WERI-Rb-1 (cell line): ENCODE measurements around the gene ZNF14.
"Not testable (repeated sequence)": the region's sequence is repeated elsewhere in the genome, so short reads cannot be mapped to it uniquely, and the experiment has no call there.

ENCODE experiments used
- DNase-seq: peaks from one replicate; pipeline ENCODE4 v3.0.0-alpha.2; 2020
- H3K27ac ChIP-seq: fragments of 250-450 bp; sonication (Bioruptor Pico); 2 replicates; pipeline ENCODE4 v1.5.1; 2020; ENCODE audit warnings: mild to moderate bottlenecking, moderate library complexity
- H3K27me3 ChIP-seq: fragments of 250-450 bp; sonication (Bioruptor Pico); 2 replicates; pipeline ENCODE4 v1.5.1; 2021; ENCODE audit warnings: mild to moderate bottlenecking, low read depth, moderate library complexity; ENCODE audit not compliant: insufficient read depth, severe bottlenecking
- H3K36me3 ChIP-seq: fragments of 250-450 bp; sonication (Bioruptor Pico); 2 replicates; pipeline ENCODE4 v1.5.1; 2020; ENCODE audit warnings: mild to moderate bottlenecking, moderate library complexity
- H3K4me3 ChIP-seq: 2 replicates; pipeline ENCODE4 v1.5.1; 2011; ENCODE audit warnings: low read depth, mild to moderate bottlenecking, control low read depth, low read length
- H3K9me3 ChIP-seq: fragments of 250-450 bp; sonication (Bioruptor Pico); 2 replicates; pipeline ENCODE4 v1.5.1; 2021; ENCODE audit warnings: mild to moderate bottlenecking, moderate library complexity; ENCODE audit not compliant: severe bottlenecking
- CTCF ChIP-seq: IDR thresholded peaks from 2 replicates; pipeline ENCODE4 v1.5.1; 2011; ENCODE audit warnings: low read depth, mild to moderate bottlenecking, control low read depth, inconsistent platforms, low read length

ZNF14 gene

DNA sequence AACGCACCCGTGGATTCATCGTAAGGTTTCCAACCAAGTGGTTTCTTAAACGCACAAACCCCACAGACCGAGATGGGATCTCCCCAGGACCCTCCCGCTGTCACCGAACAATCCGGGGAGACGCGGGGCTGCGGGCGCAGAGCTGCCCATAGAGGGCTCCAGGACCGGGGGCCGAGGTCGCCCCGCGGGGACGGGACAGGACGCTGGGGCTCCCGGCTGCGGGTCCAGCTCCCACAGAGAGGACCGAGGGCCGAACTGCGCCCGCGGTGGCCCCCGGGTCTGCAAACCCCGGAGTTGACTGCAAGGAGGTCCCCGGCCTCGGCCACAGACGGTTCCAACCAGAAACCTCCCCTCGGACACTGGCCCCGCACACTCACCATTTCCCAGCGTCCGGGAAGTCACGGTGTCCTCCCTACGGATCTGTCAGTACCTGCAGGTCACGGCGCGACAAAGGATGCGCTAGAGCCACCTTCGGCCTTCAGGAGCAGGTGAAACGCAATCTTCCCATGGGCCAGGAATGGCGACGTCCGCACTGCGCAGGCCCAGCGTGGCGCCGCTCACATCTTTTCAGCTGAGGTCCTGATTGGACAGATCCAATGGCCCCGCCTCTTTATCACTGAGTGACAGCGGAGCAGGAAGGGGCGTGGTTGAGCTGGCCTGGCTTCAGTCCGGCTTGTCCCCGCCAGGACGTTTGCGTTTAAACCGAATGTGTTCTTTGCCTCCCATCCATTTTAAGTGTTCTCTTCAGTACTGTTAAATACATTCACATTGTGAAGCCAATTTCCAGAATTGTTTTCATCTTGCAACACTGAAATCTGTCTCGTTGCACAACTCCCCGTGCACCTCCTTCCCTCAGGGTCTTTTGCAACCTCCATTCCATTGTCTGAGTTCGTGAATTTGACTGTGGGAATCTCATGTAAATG lies at the start of gene ZNF14:
TSS of gene ZNF14 (minus strand) at position 534 of the 923 bp plus-strand sequence. CDS start at position 380, 154 bp downstream.
- H3K36me3 ChIP-seq, result peaks cover 37% of the 10 kb centered on the region
- no peak for TF ChIP-seq CTCF
- no peaks in the 10 kb centered on the region for H3K27me3 ChIP-seq
- peak within 1 kb of the TSS; percentile 76 for H3K27ac ChIP-seq
- peak; percentile 95 for DNase-seq
- peak within 1 kb of the TSS; percentile 76 for H3K4me3 ChIP-seq
- peaks cover 13% of the 10 kb centered on the region for H3K9me3 ChIP-seq

GRCh38 chr19:19781791-19782190 lies 48.9 kb upstream of the ZNF14 start:
- H3K9me3 ChIP-seq, H3K36me3 ChIP-seq, DNase-seq, H3K4me3 ChIP-seq, H3K27ac ChIP-seq, H3K27me3 ChIP-seq: not testable (repeated sequence)

DNA sequence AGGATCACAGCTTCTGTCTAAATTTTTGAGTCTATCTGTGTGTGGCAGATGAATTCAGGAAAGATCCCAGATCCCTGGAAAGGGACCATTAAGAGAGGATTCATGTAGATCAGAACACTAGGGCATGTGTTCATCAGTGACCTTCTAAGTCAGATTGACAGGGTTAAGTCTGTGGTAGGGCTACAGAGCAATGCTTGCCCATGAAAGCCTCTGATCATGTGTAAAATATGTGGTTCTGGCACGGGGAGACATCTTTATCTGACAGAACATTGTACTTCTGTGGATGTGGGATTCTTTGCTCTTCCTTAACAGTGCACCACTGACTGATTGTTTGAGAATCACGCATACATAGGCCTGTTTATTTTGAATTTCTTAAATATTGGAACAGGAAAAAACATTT lies 45.8 kb upstream of the ZNF14 start:
- no peak for DNase-seq
- no peak for TF ChIP-seq CTCF
- peaks cover 4% of the 10 kb centered on the region; the same call in 1 of the 2 replicates for H3K36me3 ChIP-seq
- H3K9me3 ChIP-seq, result no peaks in the 10 kb centered on the region
- H3K4me3 ChIP-seq, result no peak overlapping the region
- H3K27ac ChIP-seq, result no peak overlapping the region
- no peaks in the 10 kb centered on the region for H3K27me3 ChIP-seq

DNA sequence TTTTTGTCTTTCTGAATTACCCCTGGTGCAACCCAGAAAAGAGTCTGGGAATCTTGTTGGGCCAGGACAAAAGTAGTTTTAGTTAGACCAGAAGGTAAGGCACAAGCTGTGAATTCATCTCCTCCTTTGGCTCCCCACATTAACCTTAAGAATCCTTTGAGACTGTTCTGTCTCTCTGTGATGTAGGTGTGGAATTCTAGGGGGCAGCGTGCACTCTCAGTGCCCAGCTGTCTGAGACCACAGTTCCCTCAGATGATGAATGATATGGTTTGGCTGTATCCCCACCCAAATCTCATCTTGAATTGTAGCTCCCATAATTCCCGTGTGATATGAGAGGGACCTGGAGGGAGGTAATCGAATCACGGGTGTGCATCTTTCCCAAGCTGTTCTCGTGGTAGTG lies 44.8 kb upstream of the ZNF14 start:
- H3K4me3 ChIP-seq, result no peak overlapping the region

GRCh38 chr19:19776206-19777008 lies 43.5 kb upstream of the ZNF14 start:
- H3K9me3 ChIP-seq, result no peaks in the 10 kb centered on the region
- no peaks in the 10 kb centered on the region for H3K27me3 ChIP-seq
- peak; percentile 99 for DNase-seq
- H3K27ac ChIP-seq, result peak overlapping the region; percentile 80
- H3K36me3 ChIP-seq, result peaks cover 4% of the 10 kb centered on the region; the same call in 1 of the 2 replicates
- H3K4me3 ChIP-seq, result peak overlapping the region; percentile 88
- no peak for TF ChIP-seq CTCF

More for the DNA sequence above, 44.8 kb upstream of the ZNF14 start:
- H3K36me3 ChIP-seq, result peaks cover 4% of the 10 kb centered on the region; the same call in 1 of the 2 replicates
- H3K9me3 ChIP-seq, result no peaks in the 10 kb centered on the region
- no peak for DNase-seq
- H3K27me3 ChIP-seq, result no peaks in the 10 kb centered on the region
- TF ChIP-seq CTCF, result no peak
- H3K27ac ChIP-seq, result no peak overlapping the region

DNA sequence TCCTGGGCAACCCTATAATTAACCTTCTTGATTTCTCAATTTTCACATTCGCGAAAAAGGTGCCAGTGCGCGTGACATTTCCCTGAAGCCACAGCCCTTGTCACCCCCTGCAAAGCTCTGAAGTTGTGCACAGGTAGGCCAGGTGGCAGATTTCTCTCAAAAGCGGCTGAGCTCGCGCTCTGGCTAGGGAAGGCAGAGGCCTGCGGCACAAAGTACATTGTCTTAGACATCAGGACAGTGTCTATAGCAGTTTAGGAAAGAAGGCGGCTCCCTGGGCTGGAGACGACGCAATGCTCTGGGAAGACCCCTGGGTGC lies 42.9 kb upstream of the ZNF14 start:
- no peak for DNase-seq
- Histone ChIP-seq H3K27me3 (no peaks in the 10 kb centered on the region), H3K9me3 (no peaks in the 10 kb centered on the region), H3K4me3 (peak overlapping the region; percentile 88), H3K36me3 (peaks cover 4% of the 10 kb centered on the region; the same call in 1 of the 2 replicates), H3K27ac (peak overlapping the region; percentile 80)
- no peak for TF ChIP-seq CTCF
